Measurements from ENCODE around the gene GSTO2.
A peak's percentile ranks its signal among the peaks of the same experiment; 100 is the strongest.
"Not testable (repeated sequence)": the region's sequence is repeated elsewhere in the genome, so short reads cannot be mapped to it uniquely, and the experiment has no call there.

GSTO2 gene

DNA sequence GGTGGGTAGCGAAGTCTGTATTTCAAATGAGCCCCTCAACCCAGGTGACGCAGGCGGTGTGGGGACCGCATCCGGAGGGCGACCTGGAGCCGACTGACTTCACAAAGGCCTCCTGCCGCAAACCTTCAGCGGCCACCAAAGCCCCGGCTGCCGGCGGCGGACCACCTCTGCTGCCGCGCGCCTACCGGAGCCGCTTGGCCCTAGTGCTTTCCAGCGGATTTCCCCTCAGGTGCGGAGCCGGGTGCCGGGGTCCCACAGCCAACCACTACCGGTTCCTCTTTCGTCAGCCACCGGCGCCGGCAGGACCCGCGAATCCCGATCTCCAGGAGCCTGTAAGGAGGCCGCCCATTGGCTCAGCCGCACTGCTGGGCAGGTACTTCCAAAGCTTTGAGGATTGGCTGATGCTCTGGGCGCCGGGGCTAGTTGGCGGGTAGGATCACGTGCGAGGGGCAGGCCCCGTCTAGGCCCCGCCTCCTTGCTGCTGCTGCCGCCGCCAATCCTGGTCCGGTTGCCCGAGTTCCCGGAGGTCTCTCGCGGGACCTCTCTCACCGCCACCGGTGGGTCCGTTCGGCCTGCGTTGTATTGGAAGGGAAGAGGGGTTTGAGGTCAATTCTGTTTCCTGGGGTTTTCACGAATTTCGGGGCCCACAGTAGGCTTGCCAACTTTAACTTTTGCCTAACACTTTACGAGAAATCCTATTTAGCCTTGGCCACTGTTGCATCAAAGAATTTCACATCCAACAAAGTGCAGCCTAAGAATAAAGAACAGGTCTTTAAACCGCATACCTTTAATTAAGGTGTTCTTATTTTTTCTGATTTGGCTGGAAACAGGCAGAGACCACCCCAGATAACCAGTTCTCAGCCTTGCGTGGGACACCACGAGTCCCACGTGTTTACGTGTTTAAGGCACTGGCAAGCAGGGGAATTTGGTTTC, at the start of gene GSTO2:
GSTO2 (plus strand) TSS at position 472 of the 933 bp plus-strand sequence. CDS start 5,732 bp downstream, outside the sequence.
- peak; percentile 99 for DNase-seq

DNA sequence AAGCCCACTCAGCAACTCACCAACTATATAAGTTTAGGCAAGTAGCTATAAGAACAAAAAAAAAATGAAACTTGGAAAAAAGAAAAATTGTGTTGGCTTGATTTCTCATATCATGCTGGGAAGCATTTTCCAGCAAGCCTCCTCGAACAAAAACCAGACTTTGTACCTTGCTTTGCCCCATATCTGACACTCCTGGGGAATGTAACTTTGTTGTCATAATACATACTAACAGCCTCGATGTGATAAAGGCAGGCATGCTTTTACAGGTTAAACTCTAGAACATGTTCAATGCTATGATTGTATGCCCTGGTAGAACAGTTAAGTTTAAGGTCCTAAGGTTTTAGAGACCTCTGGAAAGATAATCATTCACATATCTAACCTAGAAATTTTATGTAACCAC, 48.5 kb upstream of the GSTO2 start:
- DNase-seq = no peak

DNA sequence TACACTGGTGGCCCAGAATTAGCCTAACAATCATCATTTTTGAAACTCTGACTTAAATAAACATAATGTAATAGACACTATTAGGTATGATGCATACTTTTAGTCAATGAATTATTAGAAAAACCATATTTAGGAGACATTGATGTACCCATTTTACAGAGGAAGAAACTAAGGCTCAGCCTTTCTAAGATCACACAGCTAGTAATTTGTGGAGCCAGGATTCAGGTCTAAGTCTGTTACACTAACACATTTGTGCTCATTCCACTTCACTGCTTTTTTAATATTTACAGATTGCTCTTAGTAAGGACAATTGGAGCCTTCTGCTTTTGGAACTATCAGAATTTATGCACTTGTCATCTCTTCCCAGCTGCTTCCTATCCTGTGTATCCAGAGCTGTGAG, 45.7 kb upstream of the GSTO2 start:
- no peak for DNase-seq

DNA sequence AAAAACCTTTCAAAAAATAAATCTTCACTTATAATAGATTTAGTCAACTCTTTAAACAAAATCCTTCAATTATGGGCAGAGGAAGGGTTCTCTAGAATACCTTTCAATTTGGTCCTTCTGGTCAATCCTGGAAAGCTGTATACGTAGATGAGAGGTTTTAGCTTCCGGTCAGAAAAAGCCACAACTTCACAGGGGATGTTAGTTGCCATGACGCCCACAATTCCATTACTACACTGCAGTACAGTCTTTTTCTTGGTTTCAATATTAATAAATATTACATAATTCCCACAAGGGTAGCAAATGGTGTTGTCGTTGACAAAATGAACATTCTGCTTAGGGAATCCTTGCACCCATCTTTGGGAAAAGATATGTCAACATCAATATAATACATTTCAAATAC, 38.5 kb upstream of the GSTO2 start:
- DNase-seq = no peak

DNA sequence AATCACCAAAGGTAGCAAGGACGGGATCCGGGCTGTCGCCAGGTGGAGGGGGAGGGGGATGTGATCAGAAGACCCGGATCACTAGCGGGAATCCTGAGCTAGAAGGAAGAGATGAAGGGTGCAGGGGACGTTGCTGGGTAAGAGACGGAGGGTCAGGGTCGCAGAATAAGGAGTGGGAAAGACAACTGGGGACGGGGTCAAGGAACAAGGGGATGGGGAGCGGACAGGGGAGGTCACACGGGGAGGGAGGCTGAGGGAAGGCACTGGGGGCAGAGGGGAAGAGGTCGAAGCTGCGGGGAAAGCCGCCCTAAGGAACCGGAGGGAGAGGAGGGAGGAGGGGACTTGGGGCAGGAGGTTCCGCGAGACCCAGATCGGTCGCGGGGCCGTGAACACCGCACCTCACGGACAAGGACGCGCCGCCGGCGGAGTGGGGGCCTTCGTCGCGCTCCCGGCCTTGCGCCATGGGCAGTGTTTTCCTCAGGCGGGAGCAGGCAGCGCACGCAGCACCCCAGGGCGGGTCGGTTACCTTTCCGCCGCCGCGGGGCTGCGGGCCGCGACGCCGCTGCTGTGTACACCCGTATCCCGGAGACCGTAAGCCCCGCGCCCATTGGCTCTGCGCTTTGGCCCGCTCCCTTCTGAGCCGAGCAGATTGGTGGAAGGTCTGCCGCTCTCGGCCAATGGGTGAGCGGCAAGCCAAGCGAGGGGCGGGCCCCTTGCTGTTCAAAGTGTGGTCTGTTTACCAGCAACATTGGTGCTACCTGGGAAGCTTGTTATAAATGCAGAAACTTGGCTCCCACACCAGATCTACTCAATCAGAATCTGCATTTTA, 37.0 kb upstream of the GSTO2 start, which contains the start of gene CFAP43:
CFAP43 (minus strand) TSS at position 581 of the 829 bp plus-strand sequence; CDS start at position 463, 118 bp downstream.
- DNase-seq = peak; percentile 99

DNA sequence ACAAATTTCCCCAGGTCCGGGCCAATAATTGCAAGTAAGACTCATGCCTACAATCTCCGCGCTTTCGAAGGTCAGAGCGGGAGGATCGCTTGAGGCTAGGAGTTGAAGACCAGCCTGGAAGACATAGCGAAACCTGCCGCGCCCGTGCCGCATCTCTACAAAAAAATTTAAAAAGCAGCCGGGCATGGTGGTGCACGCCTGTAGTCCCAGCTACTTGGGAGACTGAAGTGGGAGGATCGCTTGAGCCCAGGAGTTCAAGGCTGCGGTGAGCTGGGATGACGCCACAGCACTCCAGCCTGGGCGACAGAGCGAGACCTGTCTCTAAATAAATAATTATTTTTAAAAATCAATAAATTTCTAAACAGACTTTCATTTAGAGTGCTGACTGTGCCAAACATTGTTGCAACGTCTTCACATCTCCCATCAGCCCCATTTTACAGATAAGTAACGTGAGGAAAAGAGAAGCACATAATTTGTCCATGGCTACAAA, 36.3 kb upstream of the GSTO2 start:
- DNase-seq = no peak

DNA sequence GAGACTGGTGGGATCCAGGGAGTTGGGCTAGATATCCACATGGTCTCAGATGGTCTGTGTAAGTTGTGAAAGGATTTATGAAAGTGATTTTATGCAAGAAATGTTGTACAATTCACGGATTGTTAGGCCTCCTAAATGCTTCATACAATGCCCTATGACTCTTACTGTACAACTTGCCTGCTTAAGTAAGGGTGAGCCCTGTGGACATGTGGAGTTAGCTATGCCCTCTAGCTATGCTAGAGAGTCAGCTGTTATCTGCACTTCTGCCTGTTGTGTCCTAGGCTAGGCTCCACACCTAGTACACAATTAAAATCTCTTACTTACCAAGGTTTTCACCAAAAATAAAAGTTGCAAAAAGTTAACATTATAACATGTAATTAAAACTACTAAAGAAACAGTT, 35.2 kb upstream of the GSTO2 start:
- DNase-seq = no peak

DNA sequence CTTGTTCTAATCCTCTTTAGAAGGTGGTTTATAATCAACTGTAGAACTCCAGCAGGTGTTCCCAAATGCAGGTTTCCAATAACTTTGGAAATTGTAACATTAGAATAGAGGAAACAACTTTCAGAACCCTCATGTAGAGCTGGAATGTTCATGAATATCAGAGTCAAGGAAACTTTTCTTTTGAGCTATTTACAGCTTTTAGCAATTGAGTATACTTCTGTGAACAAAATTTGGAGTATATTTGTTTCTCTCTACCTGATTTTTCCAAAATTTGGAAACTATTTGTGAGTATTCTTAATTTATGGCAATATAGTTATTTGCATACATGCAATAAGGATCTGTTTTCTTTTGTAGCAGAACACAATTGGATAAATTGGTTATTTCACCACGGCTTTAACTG, 34.0 kb upstream of the GSTO2 start:
- DNase-seq = no peak

DNA sequence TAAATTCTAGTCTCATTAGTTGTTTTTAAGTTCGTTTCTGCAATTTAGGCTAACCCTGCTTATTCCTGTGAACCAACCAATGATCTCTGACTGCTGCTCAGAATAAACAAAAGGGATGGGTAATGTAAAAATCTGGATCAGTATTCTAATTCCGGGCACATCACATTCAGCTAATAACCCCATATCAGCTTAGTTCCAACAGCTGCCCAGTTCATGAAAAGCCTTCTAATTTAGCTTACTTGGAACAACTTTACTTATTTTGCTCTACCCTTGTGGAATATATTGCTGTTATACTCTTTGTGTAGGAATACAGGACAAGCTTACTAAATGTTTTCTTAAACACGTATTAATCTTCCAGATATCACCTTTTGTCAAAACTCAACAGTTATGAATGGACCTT, 33.2 kb upstream of the GSTO2 start:
- no peak for DNase-seq

DNA sequence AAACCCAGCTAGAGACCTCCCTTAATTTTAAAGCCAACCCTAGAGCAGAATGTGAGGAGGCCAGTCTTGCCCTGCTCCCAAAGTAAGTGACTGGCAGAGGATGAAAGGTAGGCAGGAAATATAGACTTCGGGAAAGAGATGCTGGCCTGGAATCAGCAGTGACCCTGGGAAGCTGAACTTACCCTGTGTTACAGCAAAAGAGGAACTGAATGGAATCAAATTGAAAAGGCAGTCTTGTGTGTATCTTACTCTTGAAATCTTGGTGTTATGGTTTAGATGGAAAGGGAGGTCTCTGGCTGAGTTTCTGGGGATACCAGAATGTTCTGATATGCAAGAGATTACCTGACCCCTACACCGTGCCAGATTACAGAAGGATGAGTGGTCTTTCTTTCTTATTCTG, 28.9 kb upstream of the GSTO2 start:
- DNase-seq = no peak

DNA sequence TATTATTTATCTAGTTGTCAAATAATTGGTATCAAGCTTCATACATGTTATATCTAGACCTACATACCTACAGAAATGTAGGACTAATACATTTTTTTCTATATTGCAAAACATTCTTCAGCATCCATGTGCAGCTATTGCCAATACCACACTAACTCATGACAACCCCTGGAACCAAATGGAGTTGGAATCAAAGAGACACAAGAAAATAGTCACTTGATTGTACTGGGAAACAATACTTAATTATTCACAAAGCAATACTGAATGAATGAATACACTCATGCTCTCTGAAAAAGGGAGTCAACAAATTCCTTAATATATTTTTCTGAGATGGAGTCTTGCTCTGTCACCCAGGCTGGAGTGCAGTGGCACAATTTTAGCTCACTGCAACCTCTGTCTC, 26.4 kb upstream of the GSTO2 start:
- no peak for DNase-seq

DNA sequence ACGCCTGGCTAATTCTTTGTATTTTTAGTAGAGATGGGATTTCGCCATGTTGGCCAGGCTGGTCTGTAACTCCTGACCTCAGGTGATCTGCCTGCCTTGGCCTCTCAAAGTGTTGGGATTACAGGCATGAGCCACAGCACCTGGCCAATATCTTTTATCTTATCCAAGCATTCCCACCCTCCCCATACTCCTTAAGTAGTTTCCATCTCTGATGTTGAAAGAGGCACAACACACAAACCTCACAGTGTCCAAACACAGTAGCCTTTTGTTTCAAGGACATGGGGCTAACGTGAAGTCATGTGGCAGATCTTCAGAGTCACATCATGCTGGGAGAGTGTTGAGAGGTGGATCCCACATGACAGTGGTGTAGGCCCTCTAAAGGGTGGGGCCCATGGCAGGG, 26.0 kb upstream of the GSTO2 start:
- not testable (repeated sequence) for DNase-seq

DNA sequence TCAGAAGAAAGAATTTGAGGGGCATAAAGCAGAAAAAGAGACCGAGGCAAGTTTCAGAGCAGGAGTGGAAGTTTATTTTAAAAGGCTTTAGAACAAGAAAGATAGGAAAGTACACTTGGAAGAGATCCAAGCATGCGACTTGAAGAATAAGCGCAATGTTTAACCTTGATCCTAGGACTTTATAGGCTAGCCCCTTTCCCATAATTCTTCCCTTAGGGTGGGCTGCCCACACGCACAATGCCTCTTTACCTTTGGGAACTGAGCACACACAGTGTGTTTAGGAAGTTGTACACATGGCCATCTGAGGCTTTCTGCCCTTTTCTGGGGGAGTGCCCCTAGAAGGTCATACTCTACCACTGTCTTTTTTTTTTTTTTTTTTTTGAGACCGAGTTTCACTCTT, 25.5 kb upstream of the GSTO2 start:
- no peak for DNase-seq

DNA sequence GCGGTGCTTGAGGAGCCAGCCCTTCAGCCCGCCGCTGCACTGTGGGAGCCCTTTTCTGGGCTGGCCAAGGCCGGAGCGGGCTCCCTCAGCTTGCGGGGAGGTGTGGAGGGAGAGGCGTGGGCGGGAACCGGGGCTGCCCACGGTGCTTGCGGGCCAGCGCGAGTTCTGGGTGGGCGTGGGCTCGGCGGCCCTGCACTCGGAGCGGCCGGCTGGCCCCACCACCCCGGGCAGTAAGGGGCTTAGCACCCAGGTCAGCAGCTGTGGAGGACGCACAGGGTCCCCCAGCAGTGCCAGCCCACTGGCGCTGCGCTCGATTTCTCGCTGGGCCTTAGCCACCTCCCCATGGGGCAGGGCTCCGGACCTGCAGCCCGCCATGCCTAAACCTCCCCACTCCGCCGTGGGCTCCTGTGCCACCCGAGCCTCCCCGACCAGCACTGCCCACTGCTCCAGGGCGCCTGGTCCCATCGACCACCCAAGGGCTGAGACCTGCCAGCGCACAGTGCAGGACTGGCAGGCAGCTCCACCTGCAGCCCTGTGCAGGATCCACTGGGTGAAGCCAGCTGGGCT, 23.8 kb upstream of the GSTO2 start:
- no peak for DNase-seq

DNA sequence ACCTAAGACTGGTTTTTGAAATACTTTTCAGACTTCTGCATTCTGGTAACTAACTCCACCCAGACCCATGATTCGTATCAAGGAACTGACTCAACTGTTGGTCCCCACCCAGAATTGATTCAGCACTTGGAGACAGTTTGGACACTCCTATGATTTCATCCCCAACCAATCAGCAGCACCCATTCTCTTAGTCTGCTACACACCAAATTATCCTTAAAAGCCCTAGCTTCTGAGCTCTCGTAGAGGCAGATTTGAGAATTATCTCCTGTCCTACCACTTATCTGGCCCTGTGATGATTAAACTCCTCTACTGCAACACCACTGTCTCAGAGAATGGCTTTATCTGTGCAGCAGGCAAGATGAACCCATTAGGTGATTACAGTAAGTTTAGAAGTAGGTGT, 22.0 kb upstream of the GSTO2 start:
- no peak for DNase-seq

DNA sequence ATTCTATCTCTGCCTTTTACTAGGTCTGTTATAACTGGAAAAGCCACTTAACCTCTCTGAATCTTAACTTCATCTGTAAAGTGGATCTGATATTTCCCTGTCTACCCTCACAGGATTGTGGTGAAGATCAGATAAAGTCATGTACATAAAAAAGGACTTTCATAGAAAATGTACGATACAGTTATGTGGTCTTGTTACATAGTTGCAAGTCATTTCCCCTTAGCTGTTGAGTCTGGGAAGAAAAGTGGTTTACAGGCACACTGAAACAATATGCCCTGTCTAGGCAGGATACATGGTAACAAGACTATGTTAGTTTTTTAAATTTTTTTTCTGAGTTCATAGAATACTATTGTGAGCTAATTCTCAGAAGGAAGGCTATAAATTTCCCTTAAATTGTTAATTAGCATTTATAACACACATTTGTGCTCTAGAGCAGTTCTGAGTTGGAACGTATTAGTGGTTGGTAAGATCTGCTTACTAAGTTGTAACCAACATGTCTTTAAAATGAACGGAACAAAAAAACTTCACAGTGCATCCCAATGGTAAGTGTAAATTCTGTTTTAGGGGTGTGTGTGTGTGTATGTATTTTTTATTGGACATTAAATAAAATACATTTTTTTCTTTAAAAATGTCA, 21.4 kb upstream of the GSTO2 start:
- no peak for DNase-seq

DNA sequence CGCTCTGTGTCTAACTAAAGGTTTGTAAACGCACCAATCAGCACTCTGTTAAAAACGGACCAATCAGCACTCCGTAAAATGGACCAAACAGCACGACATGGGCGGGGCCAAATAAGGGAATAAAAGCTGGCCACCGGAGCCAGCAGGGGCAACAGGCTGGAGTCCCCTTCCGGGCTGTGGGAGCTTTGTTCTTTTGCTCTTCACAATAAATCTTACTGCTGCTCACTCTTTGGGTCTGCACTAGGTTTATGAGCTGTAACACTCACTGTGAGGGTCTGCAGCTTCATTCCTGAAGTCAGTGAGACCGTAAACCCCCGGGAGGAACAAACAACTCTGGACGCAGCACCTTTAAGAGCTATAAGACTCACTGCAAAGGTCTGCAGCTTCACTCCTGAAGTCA, 20.1 kb upstream of the GSTO2 start:
- DNase-seq = not testable (repeated sequence)

DNA sequence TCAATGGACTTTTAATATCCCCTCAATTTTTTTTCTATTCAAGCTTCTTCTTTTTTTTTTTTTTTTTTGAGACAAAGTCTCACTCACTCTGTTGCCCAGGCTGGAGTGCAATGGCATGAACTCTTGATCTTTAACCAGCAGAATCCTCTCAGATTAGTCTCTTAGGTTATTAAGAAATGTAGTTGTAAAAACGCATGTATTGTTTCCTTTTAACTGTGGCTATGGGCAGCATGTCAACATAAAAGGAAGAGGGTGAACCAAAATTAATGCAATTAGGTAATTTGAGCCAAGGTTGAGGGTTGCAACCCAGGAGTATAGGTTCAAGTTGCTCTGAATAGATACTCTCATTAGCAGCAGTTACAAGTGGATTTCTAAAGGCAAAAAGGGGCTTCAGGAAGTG, 18.6 kb upstream of the GSTO2 start:
- DNase-seq = no peak

DNA sequence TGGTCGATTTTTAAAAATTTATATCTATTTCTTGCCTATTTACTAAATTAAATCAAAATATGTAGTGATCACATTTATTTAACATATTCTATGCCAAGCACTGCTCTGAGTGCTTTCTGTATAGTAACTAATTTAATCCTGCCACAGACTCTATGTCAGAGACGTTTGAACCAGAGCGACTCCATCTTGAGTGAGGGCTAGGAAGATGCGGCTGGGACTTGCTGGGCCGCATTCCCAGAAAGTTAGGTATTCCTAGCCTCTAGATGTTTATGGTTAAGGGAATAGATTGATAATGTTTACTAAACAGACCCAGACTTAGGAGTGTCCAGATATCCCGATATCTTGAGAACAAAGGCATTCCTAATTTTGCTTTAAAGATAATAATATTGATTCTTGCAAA, 17.5 kb upstream of the GSTO2 start:
- DNase-seq = no peak

DNA sequence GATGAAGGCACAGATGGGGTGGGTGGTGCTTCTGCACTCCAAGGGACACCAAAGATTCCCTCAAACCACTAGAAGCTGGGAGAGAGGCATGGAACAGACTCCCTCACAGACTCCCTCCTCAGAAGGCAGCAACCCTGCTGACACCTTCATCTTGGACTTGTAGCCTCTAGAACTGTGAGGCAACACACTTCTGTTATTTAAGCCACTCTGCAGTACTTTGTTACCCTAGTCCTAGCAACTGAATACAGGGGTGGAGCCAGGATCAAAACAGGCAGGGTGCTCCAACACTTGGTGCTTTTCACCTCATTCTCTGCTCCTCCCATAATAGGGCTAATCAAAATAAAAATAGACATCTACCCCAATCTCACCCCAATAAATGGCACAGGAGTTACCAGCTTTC, 16.6 kb upstream of the GSTO2 start:
- DNase-seq = no peak

DNA sequence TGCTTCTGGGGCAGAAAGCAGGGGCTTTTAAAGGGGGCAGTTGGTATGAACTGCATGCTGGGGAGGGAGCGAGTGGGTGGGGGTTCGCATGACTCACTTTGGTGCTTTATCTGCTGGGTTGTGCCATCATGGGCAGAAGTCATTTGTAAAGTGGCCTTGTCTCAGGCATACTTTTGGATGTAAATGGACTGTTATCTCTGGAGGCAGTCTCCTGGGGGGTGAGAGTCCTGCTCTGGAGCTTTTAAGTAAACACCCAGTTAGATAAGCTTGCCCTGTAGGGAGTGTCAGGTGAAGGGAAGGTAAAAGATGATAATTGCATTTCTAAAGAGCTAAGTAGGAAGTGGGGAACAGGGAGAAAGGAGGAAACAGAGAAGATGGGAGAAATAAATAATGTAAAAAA, 15.9 kb upstream of the GSTO2 start:
- peak; percentile 28 for DNase-seq

DNA sequence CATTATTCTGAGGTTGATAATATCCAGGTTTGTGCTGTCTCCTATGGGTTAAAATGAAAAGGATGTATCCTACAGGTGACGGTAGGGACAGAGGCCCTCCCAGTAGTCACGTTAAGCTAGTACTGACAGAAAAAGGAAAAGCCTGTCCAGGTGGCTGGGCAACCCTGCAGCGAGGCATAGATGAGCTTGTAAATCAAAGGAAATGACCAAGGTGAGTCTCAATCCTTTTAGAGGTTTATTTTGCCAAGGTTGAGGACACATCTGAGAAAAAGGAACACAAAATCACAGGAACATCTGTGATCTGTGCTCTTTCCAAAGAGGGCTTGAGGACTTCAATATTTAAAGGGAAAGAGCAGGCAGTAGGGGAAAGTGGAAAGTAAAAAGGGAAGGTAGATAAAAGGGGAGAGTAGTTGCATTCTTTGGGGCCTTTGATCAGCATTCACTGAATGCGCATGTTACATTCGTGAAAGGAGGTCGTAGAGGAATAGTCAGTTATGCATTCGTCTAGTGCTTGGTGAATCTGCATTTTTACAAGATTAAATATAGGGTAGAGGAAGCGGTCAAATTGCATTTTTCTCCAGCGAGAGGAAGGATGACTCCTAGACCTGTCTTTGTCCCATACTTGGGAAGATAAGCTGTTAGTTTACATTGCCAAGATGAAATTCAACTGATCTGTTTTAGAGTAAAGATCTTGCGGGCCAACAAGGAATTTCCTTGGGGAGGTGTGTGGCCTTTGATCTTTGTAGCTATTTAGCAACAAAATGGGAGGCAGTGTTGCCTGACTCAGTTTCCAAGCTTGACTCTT, 15.2 kb upstream of the GSTO2 start:
- DNase-seq = no peak
